Mesendoderm (in vitro differentiated cells): ENCODE measurements around the gene ERBB4.

Source experiments
- DNase-seq: peaks from one replicate; pipeline ENCODE4 v3.0.0; 2013
- H2AK5ac ChIP-seq: 2 replicates; pipeline ENCODE4 v1.6.1; 2013; ENCODE audit warnings: low read length, inconsistent platforms
- H2BK120ac ChIP-seq: 2 replicates; pipeline ENCODE4 v1.6.1; 2013; ENCODE audit warnings: low read depth, mild to moderate bottlenecking, low read length, moderate library complexity, mixed read lengths
- H2BK15ac ChIP-seq: replicated peaks from 2 replicates; pipeline ENCODE4 v1.6.1; 2013; ENCODE audit warnings: low read depth, mild to moderate bottlenecking, moderate library complexity
- H2BK5ac ChIP-seq: 2 replicates; pipeline ENCODE4 v1.6.1; 2013; ENCODE audit warnings: low read length, inconsistent platforms
- H3K18ac ChIP-seq: 2 replicates; pipeline ENCODE4 v1.6.1; 2013; ENCODE audit warnings: mild to moderate bottlenecking, low read length, mixed read lengths
- H3K23ac ChIP-seq: one replicate; pipeline ENCODE4 v1.6.1; 2013; ENCODE audit warnings: low read length
- H3K27ac ChIP-seq: 2 replicates; pipeline ENCODE4 v1.5.1; 2013; ENCODE audit warnings: low read depth, mild to moderate bottlenecking, inconsistent platforms, low read length, moderate library complexity
- H3K27me3 ChIP-seq: 2 replicates; pipeline ENCODE4 v1.6.1; 2013; ENCODE audit warnings: low read length, control low read depth, mild to moderate bottlenecking, inconsistent platforms; ENCODE audit not compliant: insufficient read depth, poor library complexity
- H3K36me3 ChIP-seq: 2 replicates; pipeline ENCODE4 v1.6.1; 2013; ENCODE audit warnings: low read length, inconsistent platforms; ENCODE audit not compliant: control insufficient read depth, insufficient read depth
- H3K4ac ChIP-seq: one replicate; pipeline ENCODE4 v1.6.1; 2013; ENCODE audit warnings: low read depth, mild to moderate bottlenecking, low read length, moderate library complexity
- H3K4me1 ChIP-seq: 2 replicates; pipeline ENCODE4 v1.6.1; 2013; ENCODE audit warnings: low read depth, low read length, inconsistent platforms; ENCODE audit not compliant: control insufficient read depth
- H3K4me2 ChIP-seq: 2 replicates; pipeline ENCODE4 v1.6.1; 2013; ENCODE audit warnings: low read length
- H3K4me3 ChIP-seq: 2 replicates; pipeline ENCODE4 v1.5.1; 2013; ENCODE audit warnings: mild to moderate bottlenecking, low read length
- H3K56ac ChIP-seq: one replicate; pipeline ENCODE4 v1.6.1; 2013; ENCODE audit warnings: low read length
- H3K79me1 ChIP-seq: 2 replicates; pipeline ENCODE4 v1.6.1; 2013; ENCODE audit warnings: low read length, inconsistent platforms
- H3K79me2 ChIP-seq: 2 replicates; pipeline ENCODE4 v1.6.1; 2013; ENCODE audit warnings: mild to moderate bottlenecking, low read length; ENCODE audit not compliant: control insufficient read depth, insufficient read depth
- H3K9ac ChIP-seq: 2 replicates; pipeline ENCODE4 v1.6.1; 2013; ENCODE audit warnings: low read length, inconsistent platforms
- H4K5ac ChIP-seq: one replicate; pipeline ENCODE4 v1.6.1; 2013; ENCODE audit warnings: low read length
- H4K8ac ChIP-seq: one replicate; pipeline ENCODE4 v1.6.1; 2013; ENCODE audit warnings: low read depth, mild to moderate bottlenecking, control low read depth, low read length, moderate library complexity
- WGBS: extraction: QIAGEN DNeasy Blood & Tissue Kit; methylation state at CpG from one replicate; pipeline ENCODE4 v1.1.7; 2013; ENCODE audit warnings: low lambda C conversion rate, missing lambda C conversion rate; ENCODE audit not compliant: insufficient coverage; ENCODE audit errors: extremely low coverage; 5-methylcytosine and 5-hydroxymethylcytosine counted together

ERBB4 gene

DNA sequence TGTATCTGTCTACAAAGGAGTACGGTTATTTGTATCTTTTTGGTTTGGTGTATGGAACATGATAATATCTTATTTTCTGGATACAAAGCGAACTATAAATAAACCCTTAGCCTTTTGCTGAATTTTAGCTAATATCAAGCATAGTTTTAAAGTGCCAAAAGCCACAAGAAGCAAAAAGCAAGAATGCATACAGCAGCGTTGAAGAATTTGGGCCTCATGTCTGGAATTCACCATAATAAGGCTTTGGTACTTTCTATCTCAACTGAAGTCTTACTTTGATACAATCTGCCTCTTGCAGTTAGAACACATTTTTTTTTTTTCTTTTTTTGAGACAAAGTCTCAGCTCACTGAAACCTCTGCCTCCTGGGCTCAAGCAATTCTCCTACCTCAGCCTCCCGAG is 151.5 kb downstream of the ERBB4 start:
- Histone ChIP-seq H3K79me2 (no peaks in the 10 kb centered on the region), H3K9ac (no peak overlapping the region), H2BK120ac (no peak overlapping the region), H3K56ac (no peak overlapping the region), H3K79me1 (no peaks in the 10 kb centered on the region), H3K4ac (no peak overlapping the region), H3K23ac (no peak overlapping the region), H3K4me3 (no peak overlapping the region), H3K18ac (no peak overlapping the region), H2BK5ac (no peak overlapping the region), H4K8ac (no peak overlapping the region), H3K4me2 (no peak overlapping the region), H2AK5ac (no peak overlapping the region), H3K27me3 (no peaks in the 10 kb centered on the region), H3K27ac (no peak overlapping the region), H3K4me1 (no peaks in the 10 kb centered on the region), H3K36me3 (no peaks in the 10 kb centered on the region), H4K5ac (no peak overlapping the region), H2BK15ac (no peak overlapping the region)
- no CpG with 5 or more reads among the region's 4 CpGs for WGBS
- DNase-seq: no peak

DNA sequence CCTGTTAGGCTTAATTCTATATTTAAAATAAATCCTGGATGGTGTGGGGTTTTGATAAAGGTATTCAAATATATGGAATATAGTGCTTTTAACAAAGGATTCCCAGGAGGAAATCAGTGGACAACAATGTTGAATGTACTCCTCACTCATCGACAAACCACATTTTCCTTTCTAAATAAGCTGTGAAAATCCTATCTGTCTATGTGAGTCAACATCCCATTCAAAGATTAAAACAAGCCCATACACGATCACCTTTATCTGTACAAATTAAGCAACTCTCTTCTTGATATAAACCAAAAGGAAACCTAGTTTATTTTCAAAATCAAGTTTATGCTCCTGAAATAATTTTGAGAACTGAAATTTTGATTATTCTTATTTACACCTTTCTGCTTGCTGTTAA is 153.4 kb downstream of the ERBB4 start:
- H3K4me1 ChIP-seq: no peaks in the 10 kb centered on the region
- H4K5ac ChIP-seq: no peak overlapping the region
- no peak overlapping the region for H3K23ac ChIP-seq
- H3K27me3 ChIP-seq: no peaks in the 10 kb centered on the region
- no peak overlapping the region for H3K9ac ChIP-seq
- H2AK5ac ChIP-seq: no peak overlapping the region
- H3K27ac ChIP-seq: no peak overlapping the region
- H2BK5ac ChIP-seq: no peak overlapping the region
- no peak overlapping the region for H2BK120ac ChIP-seq
- H3K4me2 ChIP-seq: no peak overlapping the region
- H3K4me3 ChIP-seq: no peak overlapping the region
- H3K79me1 ChIP-seq: no peaks in the 10 kb centered on the region
- no peak overlapping the region for H3K4ac ChIP-seq
- no peaks in the 10 kb centered on the region for H3K79me2 ChIP-seq
- no peak overlapping the region for H2BK15ac ChIP-seq
- H3K18ac ChIP-seq: no peak overlapping the region
- WGBS: no CpG with 5 or more reads among the region's 2 CpGs
- H4K8ac ChIP-seq: no peak overlapping the region
- no peak for DNase-seq
- no peaks in the 10 kb centered on the region for H3K36me3 ChIP-seq
- H3K56ac ChIP-seq: no peak overlapping the region

DNA sequence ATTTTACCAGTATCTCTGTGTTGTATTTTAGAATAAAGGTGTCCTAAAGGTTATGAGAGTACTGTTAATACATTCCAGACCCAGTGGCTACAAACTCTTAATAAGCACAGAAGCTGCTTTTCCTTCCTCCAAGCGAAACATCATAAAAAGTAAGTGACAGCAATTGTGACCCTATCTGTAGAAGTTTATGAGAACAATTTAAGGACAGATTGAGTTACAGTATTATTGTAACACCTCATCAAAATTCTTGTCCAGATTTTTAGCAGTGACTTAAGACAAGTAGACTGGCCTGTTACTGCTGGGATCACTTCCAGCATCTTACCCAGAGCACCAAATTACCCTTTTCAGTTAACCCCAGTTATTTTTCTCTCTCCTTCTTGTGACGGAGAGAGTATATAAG is 154.6 kb downstream of the ERBB4 start:
- WGBS: no CpG with 5 or more reads among the region's 2 CpGs
- Histone ChIP-seq H2BK15ac (no peak overlapping the region), H2BK5ac (no peak overlapping the region), H3K9ac (no peak overlapping the region), H3K27ac (no peak overlapping the region), H4K5ac (no peak overlapping the region), H3K4me3 (no peak overlapping the region), H3K56ac (no peak overlapping the region), H3K79me2 (no peaks in the 10 kb centered on the region), H3K4ac (no peak overlapping the region), H3K79me1 (no peaks in the 10 kb centered on the region), H3K18ac (no peak overlapping the region), H3K4me1 (no peaks in the 10 kb centered on the region), H3K27me3 (no peaks in the 10 kb centered on the region), H3K4me2 (no peak overlapping the region), H4K8ac (no peak overlapping the region), H2BK120ac (no peak overlapping the region), H2AK5ac (no peak overlapping the region), H3K36me3 (no peaks in the 10 kb centered on the region), H3K23ac (no peak overlapping the region)
- DNase-seq: no peak

DNA sequence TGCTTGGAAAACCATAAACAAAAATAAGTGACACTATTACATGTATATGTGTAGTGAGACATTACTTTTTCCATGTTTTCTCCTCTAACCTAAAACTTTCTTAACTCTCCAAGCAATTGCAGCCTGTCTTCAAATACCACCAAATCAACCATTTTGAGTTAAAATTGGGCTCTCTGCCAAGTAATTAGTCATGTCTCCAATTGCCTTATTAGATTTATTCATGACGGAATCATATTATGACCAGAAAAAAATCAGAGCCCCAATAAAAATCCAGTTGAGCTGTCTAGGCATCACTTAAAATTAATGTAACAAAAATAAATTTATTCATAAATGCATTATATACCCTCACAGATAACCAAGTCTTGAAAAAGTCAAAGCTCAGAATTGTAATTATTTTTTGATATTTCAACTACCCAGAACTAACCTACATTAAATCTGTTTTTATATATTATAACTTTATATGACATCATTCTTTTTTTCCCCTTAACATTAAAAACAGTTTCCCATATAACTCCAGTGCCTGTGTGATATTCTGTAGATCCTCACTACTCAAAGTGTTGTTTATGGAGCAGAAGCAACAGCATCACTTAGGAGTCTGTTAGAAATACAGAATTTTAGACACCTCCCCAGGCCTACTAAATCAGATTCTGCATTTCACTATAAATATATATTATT is 157.0 kb downstream of the ERBB4 start:
- no CpG with 5 or more reads among the region's 1 CpG for WGBS
- DNase-seq: no peak
- no peaks in the 10 kb centered on the region for H3K4me1 ChIP-seq

DNA sequence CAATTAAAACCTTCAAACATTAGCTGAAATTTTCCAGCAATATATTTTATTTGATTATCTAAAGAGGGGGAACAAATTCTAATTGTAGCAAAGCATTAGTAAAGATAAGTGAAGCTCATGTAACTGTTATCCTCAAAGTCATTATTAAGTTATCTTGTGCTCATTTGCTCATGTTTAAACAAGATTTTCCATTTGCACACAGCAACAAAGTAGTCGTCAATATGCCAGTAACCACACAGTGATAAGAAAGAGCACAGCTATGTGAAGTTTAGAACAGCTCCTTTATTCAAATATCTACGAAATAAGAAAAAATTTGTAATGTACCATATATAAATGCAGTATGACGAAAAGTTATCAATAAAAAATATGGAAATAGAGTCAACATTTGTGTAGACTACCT is 159.5 kb downstream of the ERBB4 start:
- H2BK120ac ChIP-seq: no peak overlapping the region
- H2BK15ac ChIP-seq: no peak overlapping the region
- H4K5ac ChIP-seq: no peak overlapping the region
- no peak overlapping the region for H3K4me3 ChIP-seq
- no peak overlapping the region for H3K23ac ChIP-seq
- no peaks in the 10 kb centered on the region for H3K36me3 ChIP-seq
- no peak overlapping the region for H3K56ac ChIP-seq
- no peaks in the 10 kb centered on the region for H3K4me1 ChIP-seq
- no peaks in the 10 kb centered on the region for H3K27me3 ChIP-seq
- H3K9ac ChIP-seq: no peak overlapping the region
- no peak overlapping the region for H2BK5ac ChIP-seq
- H3K79me1 ChIP-seq: no peaks in the 10 kb centered on the region
- H3K79me2 ChIP-seq: no peaks in the 10 kb centered on the region
- no peak overlapping the region for H3K27ac ChIP-seq
- no CpG with 5 or more reads among the region's 3 CpGs for WGBS
- H3K18ac ChIP-seq: no peak overlapping the region
- no peak overlapping the region for H4K8ac ChIP-seq
- no peak overlapping the region for H3K4ac ChIP-seq
- no peak overlapping the region for H3K4me2 ChIP-seq
- no peak overlapping the region for H2AK5ac ChIP-seq
- DNase-seq: no peak

More for the DNA sequence above, 157.0 kb downstream of the ERBB4 start:
- Histone ChIP-seq H3K4me2 (no peak overlapping the region), H3K4ac (no peak overlapping the region), H3K23ac (no peak overlapping the region), H2BK5ac (no peak overlapping the region), H2BK120ac (no peak overlapping the region), H3K79me2 (no peaks in the 10 kb centered on the region), H3K79me1 (no peaks in the 10 kb centered on the region), H2BK15ac (no peak overlapping the region), H4K8ac (no peak overlapping the region), H3K36me3 (no peaks in the 10 kb centered on the region), H3K27ac (no peak overlapping the region), H3K9ac (no peak overlapping the region), H4K5ac (no peak overlapping the region), H3K18ac (no peak overlapping the region), H3K27me3 (no peaks in the 10 kb centered on the region), H3K4me3 (no peak overlapping the region), H2AK5ac (no peak overlapping the region), H3K56ac (no peak overlapping the region)

DNA sequence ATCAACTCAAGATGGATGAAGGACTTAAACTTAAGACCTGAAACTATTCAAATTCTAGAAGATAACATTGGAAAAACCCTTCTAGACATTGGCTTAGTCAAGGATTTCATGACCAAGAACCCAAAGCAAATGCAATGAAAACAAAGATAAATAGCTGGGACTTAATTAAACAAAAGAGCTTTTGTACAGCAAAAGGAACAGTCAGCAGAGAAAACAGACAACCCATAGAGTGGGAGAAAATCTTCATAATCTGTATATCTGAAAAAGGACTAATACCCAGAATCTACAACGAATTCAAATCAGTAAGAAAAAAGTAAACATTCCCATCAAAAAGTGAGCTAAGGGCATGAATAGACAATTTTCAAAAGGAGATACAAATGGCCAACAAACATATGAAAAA is 171.2 kb downstream of the ERBB4 start:
- H2AK5ac ChIP-seq: no peak overlapping the region
- no peak overlapping the region for H2BK5ac ChIP-seq
- H3K4me1 ChIP-seq: no peaks in the 10 kb centered on the region
- no peak overlapping the region for H3K27ac ChIP-seq
- H4K5ac ChIP-seq: no peak overlapping the region
- H2BK120ac ChIP-seq: no peak overlapping the region
- H4K8ac ChIP-seq: no peak overlapping the region
- no peaks in the 10 kb centered on the region for H3K27me3 ChIP-seq
- H3K23ac ChIP-seq: no peak overlapping the region
- H3K79me2 ChIP-seq: no peaks in the 10 kb centered on the region
- DNase-seq: no peak
- H3K18ac ChIP-seq: no peak overlapping the region
- no peaks in the 10 kb centered on the region for H3K36me3 ChIP-seq
- no CpG with 5 or more reads among the region's 1 CpG for WGBS
- H3K9ac ChIP-seq: no peak overlapping the region
- no peak overlapping the region for H3K56ac ChIP-seq
- no peaks in the 10 kb centered on the region for H3K79me1 ChIP-seq
- no peak overlapping the region for H3K4me3 ChIP-seq
- H2BK15ac ChIP-seq: no peak overlapping the region
- no peak overlapping the region for H3K4me2 ChIP-seq
- no peak overlapping the region for H3K4ac ChIP-seq
